ENCODE measurements around the gene NACC1.
A peak's percentile ranks its signal among the peaks of the same experiment; 100 is the strongest.
"Not testable (repeated sequence)": the region's sequence is repeated elsewhere in the genome, so short reads cannot be mapped to it uniquely, and the experiment has no call there.

The NACC1 gene

GRCh38 chr19:13153569-13154240 lies 35.6 kb downstream of the NACC1 start:
- in situ Hi-C loops (cut with HindIII; ENCODE audit: low pct_ligation_motif_present, low pct_unique_long_range_greater_than_20kb, low sequenced_read_pairs) = no loop called here
- peak; percentile 25 for DNase-seq

- in situ Hi-C loops (cut with HindIII; ENCODE audit: low pct_ligation_motif_present, low pct_unique_long_range_greater_than_20kb, low sequenced_read_pairs) = no loop called here
- DNase-seq = peak; percentile 69
Observed at GRCh38 chr19:13154241-13154778, 36.2 kb downstream of the NACC1 start.

GRCh38 chr19:13154911-13155471 lies 36.9 kb downstream of the NACC1 start:
- DNase-seq = peak; percentile 61
- in situ Hi-C loops (cut with HindIII; ENCODE audit: low pct_ligation_motif_present, low pct_unique_long_range_greater_than_20kb, low sequenced_read_pairs) = no loop called here

- peak; percentile 54 for DNase-seq
- in situ Hi-C loops (cut with HindIII; ENCODE audit: low pct_ligation_motif_present, low pct_unique_long_range_greater_than_20kb, low sequenced_read_pairs) = no loop called here
Observed at GRCh38 chr19:13155472-13156359, 37.7 kb downstream of the NACC1 start.

GRCh38 chr19:13159713-13160112 lies 41.6 kb downstream of the NACC1 start:
- in situ Hi-C loops (cut with HindIII; ENCODE audit: low pct_ligation_motif_present, low pct_unique_long_range_greater_than_20kb, low sequenced_read_pairs) = no loop called here
- DNase-seq = no peak

- in situ Hi-C loops (cut with HindIII; ENCODE audit: low pct_ligation_motif_present, low pct_unique_long_range_greater_than_20kb, low sequenced_read_pairs) = no loop called here
- DNase-seq = no peak
Observed at GRCh38 chr19:13160557-13160956, 42.5 kb downstream of the NACC1 start.

- peak; percentile 97 for DNase-seq
- in situ Hi-C loops (cut with HindIII; ENCODE audit: low pct_ligation_motif_present, low pct_unique_long_range_greater_than_20kb, low sequenced_read_pairs) = no loop called here
Observed at GRCh38 chr19:13162724-13163608, 44.9 kb downstream of the NACC1 start.

- peak; percentile 79 for DNase-seq
- in situ Hi-C loops (cut with HindIII; ENCODE audit: low pct_ligation_motif_present, low pct_unique_long_range_greater_than_20kb, low sequenced_read_pairs) = no loop called here
Observed at GRCh38 chr19:13163609-13164342, 45.7 kb downstream of the NACC1 start.

GRCh38 chr19:13164343-13165161 lies 46.5 kb downstream of the NACC1 start:
- DNase-seq = peak; percentile 33
- in situ Hi-C loops (cut with HindIII; ENCODE audit: low pct_ligation_motif_present, low pct_unique_long_range_greater_than_20kb, low sequenced_read_pairs) = no loop called here

- DNase-seq = no peak
- in situ Hi-C loops (cut with HindIII; ENCODE audit: low pct_ligation_motif_present, low pct_unique_long_range_greater_than_20kb, low sequenced_read_pairs) = no loop called here
Observed at GRCh38 chr19:13165162-13165997, 47.3 kb downstream of the NACC1 start.

- in situ Hi-C loops (cut with HindIII; ENCODE audit: low pct_ligation_motif_present, low pct_unique_long_range_greater_than_20kb, low sequenced_read_pairs); DNase-seq: not testable (repeated sequence)
Observed at GRCh38 chr19:13166151-13166550, 48.1 kb downstream of the NACC1 start.

GRCh38 chr19:13169769-13170168 lies 51.7 kb downstream of the NACC1 start:
- peak; percentile 28 for DNase-seq
- in situ Hi-C loops (cut with HindIII; ENCODE audit: low pct_ligation_motif_present, low pct_unique_long_range_greater_than_20kb, low sequenced_read_pairs) = no loop called here

- DNase-seq = no peak
- in situ Hi-C loops (cut with HindIII; ENCODE audit: low pct_ligation_motif_present, low pct_unique_long_range_greater_than_20kb, low sequenced_read_pairs) = no loop called here
Observed at GRCh38 chr19:13171146-13171545, 53.1 kb downstream of the NACC1 start.

GRCh38 chr19:13172346-13173138 lies 54.5 kb downstream of the NACC1 start:
- in situ Hi-C loops (cut with HindIII; ENCODE audit: low pct_ligation_motif_present, low pct_unique_long_range_greater_than_20kb, low sequenced_read_pairs) = no loop called here
- peak; percentile 91 for DNase-seq

GRCh38 chr19:13173139-13173737 lies 55.2 kb downstream of the NACC1 start:
- in situ Hi-C loops (cut with HindIII; ENCODE audit: low pct_ligation_motif_present, low pct_unique_long_range_greater_than_20kb, low sequenced_read_pairs) = no loop called here
- DNase-seq = no peak

Data from ACHN (cell line).